ENCODE results near the gene WWOX.
A peak's percentile ranks its signal among the peaks of the same experiment; 100 is the strongest.

WWOX gene

DNA sequence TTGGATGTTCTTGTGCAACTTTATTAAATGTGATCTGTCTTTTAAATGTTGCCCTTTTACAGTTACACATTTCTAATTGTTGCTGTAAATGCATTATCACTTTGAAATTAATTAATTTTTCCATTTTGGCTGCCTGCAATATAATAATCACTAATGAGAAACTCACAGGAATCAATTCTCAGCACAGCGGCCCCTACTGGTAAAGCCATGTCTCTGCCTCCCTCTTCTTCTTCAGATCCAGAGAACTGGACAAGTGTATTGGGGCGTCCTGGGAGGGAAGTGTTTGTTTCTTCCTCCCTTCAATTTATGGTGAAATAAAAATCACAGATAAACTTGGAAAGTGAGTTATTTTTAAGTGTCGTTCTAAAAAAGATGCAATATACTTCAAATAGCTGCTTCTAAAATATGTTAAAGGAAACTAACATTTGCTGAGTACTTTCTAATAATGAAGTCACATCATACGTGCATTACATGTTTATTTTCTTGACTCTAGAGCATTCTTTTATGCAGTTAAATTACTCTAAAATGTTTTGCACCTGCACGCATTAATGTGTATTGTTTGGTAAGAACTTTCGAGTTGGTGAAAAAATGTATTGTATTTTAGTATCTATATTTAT, 338.0 kb downstream of the WWOX start:
- H3K9me2 ChIP-seq (replicated peaks; ENCODE audit: insufficient read depth, low read length) = no peaks in the 10 kb centered on the region
- H3K27ac ChIP-seq (ENCODE audit: low read length) = no peak overlapping the region
- H3K9me3 ChIP-seq (replicated peaks; ENCODE audit: insufficient read depth, low read length) = no peaks in the 10 kb centered on the region
- no peaks in the 10 kb centered on the region for H3K27me3 ChIP-seq (replicated peaks; ENCODE audit: insufficient read depth, low read length)
- no peaks in the 10 kb centered on the region for H4K20me1 ChIP-seq (ENCODE audit: insufficient read depth, low read length)
- H2AFZ ChIP-seq (ENCODE audit: low read length) = no peak overlapping the region
- H3K36me3 ChIP-seq (replicated peaks; ENCODE audit: insufficient read depth, low read length) = no peaks in the 10 kb centered on the region
- H3K4me3 ChIP-seq (ENCODE audit: low read length) = no peak overlapping the region
- TF ChIP-seq, protein P1, sequence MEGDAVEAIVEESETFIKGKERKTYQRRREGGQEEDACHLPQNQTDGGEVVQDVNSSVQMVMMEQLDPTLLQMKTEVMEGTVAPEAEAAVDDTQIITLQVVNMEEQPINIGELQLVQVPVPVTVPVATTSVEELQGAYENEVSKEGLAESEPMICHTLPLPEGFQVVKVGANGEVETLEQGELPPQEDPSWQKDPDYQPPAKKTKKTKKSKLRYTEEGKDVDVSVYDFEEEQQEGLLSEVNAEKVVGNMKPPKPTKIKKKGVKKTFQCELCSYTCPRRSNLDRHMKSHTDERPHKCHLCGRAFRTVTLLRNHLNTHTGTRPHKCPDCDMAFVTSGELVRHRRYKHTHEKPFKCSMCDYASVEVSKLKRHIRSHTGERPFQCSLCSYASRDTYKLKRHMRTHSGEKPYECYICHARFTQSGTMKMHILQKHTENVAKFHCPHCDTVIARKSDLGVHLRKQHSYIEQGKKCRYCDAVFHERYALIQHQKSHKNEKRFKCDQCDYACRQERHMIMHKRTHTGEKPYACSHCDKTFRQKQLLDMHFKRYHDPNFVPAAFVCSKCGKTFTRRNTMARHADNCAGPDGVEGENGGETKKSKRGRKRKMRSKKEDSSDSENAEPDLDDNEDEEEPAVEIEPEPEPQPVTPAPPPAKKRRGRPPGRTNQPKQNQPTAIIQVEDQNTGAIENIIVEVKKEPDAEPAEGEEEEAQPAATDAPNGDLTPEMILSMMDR (IDR thresholded peaks at IDR 0.05; ENCODE audit: low read length) = peak; percentile 73
- TF ChIP-seq EZH2phosphoT487 (IDR thresholded peaks at IDR 0.05; ENCODE audit: low read length) = no peak
- no peak for DNase-seq
- H3K4me1 ChIP-seq (ENCODE audit: low read length) = no peaks in the 10 kb centered on the region
- no peak overlapping the region for H3K9ac ChIP-seq (ENCODE audit: low read length)
- H3K79me2 ChIP-seq (ENCODE audit: low read length) = no peaks in the 10 kb centered on the region
- H3F3A ChIP-seq (ENCODE audit: insufficient read depth, low read length) = no peaks in the 10 kb centered on the region
- H3K4me2 ChIP-seq (ENCODE audit: low read depth, low read length) = no peak overlapping the region

DNA sequence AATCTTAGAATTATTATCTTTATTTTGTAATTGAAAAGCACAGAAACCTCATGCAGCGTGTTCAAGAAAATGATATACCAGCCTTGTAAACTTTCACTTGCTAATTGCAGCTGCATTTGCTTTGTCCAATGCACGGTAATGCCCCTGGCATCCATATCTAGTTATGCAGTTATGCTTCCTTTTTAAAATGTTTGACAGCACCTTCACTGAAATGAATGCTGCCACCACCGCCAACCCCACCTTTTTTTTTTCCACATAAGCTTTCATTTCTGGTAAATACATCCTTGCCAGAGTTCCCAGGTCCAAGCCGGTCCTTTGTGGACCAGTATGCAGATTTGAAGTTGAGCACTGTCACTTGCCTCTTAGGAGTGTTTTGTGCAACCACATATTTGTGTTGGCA, 338.8 kb downstream of the WWOX start:
- H3K27me3 ChIP-seq (replicated peaks; ENCODE audit: insufficient read depth, low read length) = no peaks in the 10 kb centered on the region
- H3K4me2 ChIP-seq (ENCODE audit: low read depth, low read length) = no peak overlapping the region
- H3K79me2 ChIP-seq (ENCODE audit: low read length) = no peaks in the 10 kb centered on the region

DNA sequence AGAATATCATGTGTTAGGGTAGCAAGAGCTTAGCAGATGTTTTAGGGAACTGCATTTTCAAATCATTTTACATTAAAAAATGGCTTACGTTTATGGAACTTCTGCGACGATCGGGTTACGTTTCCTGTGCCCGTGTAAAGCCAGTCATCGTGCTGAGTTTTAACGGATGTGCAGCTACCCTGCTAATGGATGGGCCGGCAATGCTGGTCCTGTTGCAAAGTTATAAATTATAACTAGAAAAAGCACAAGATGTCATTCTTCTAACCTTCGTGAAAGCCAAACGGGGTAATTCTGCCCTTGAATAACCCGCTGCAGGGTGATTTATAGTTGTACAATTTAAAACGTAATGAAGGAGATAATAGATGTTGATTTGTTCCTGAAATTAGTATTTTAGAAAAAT, 339.2 kb downstream of the WWOX start:
- Histone ChIP-seq H3K9me3 (replicated peaks; ENCODE audit: insufficient read depth, low read length) (no peaks in the 10 kb centered on the region), H3K4me2 (ENCODE audit: low read depth, low read length) (no peak overlapping the region), H3K9me2 (replicated peaks; ENCODE audit: insufficient read depth, low read length) (no peaks in the 10 kb centered on the region), H3K9ac (ENCODE audit: low read length) (no peak overlapping the region), H3F3A (ENCODE audit: insufficient read depth, low read length) (no peaks in the 10 kb centered on the region), H4K20me1 (ENCODE audit: insufficient read depth, low read length) (no peaks in the 10 kb centered on the region), H2AFZ (ENCODE audit: low read length) (no peak overlapping the region), H3K4me3 (ENCODE audit: low read length) (no peak overlapping the region), H3K27ac (ENCODE audit: low read length) (no peak overlapping the region), H3K27me3 (replicated peaks; ENCODE audit: insufficient read depth, low read length) (no peaks in the 10 kb centered on the region), H3K79me2 (ENCODE audit: low read length) (no peaks in the 10 kb centered on the region), H3K36me3 (replicated peaks; ENCODE audit: insufficient read depth, low read length) (no peaks in the 10 kb centered on the region), H3K4me1 (ENCODE audit: low read length) (no peaks in the 10 kb centered on the region)
- TF ChIP-seq EZH2 (optimal IDR thresholded peaks at IDR 0.05; ENCODE audit: low read depth, low read length) = no peak
- TF ChIP-seq EZH2phosphoT487 (IDR thresholded peaks at IDR 0.05; ENCODE audit: low read length) = no peak
- DNase-seq = no peak

More for the DNA sequence above, 338.8 kb downstream of the WWOX start:
- Histone ChIP-seq H3K9me2 (replicated peaks; ENCODE audit: insufficient read depth, low read length) (no peaks in the 10 kb centered on the region), H3K36me3 (replicated peaks; ENCODE audit: insufficient read depth, low read length) (no peaks in the 10 kb centered on the region), H3K27ac (ENCODE audit: low read length) (no peak overlapping the region), H3K4me3 (ENCODE audit: low read length) (no peak overlapping the region), H2AFZ (ENCODE audit: low read length) (no peak overlapping the region), H3F3A (ENCODE audit: insufficient read depth, low read length) (no peaks in the 10 kb centered on the region), H3K9me3 (replicated peaks; ENCODE audit: insufficient read depth, low read length) (no peaks in the 10 kb centered on the region), H3K9ac (ENCODE audit: low read length) (no peak overlapping the region), H4K20me1 (ENCODE audit: insufficient read depth, low read length) (no peaks in the 10 kb centered on the region), H3K4me1 (ENCODE audit: low read length) (no peaks in the 10 kb centered on the region)
- no peak for DNase-seq
- TF ChIP-seq EZH2 (optimal IDR thresholded peaks at IDR 0.05; ENCODE audit: low read depth, low read length) = no peak
- TF ChIP-seq, protein P1 (IDR thresholded peaks at IDR 0.05; ENCODE audit: low read length) = no peak
- no peak for TF ChIP-seq EZH2phosphoT487 (IDR thresholded peaks at IDR 0.05; ENCODE audit: low read length)

DNA sequence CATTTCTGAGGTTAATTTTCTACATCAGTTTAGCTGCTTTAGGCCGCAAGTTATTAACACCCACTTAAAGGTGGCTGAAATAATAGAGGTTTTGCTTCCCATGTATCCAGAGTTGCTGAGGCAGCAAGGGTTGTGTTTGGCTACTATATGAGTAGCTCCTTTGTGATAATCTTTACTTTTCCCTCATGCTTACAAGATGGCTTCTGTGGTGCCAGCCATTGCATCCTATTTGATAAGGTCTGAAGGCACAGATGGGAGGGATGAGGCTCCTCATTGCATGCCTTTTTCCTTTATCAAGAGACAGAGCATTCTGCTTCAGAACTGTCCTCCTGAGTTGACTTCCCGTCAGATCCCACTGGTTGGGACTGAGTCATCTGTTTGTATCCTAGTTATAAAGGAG, 340.2 kb downstream of the WWOX start:
- no peak for DNase-seq
- H3K9me2 ChIP-seq (replicated peaks; ENCODE audit: insufficient read depth, low read length) = no peaks in the 10 kb centered on the region
- H3K79me2 ChIP-seq (ENCODE audit: low read length) = no peaks in the 10 kb centered on the region
- no peaks in the 10 kb centered on the region for H3K9me3 ChIP-seq (replicated peaks; ENCODE audit: insufficient read depth, low read length)
- no peak overlapping the region for H3K4me2 ChIP-seq (ENCODE audit: low read depth, low read length)
- TF ChIP-seq, protein P1 (IDR thresholded peaks at IDR 0.05; ENCODE audit: low read length) = no peak
- TF ChIP-seq EZH2phosphoT487 (IDR thresholded peaks at IDR 0.05; ENCODE audit: low read length) = no peak
- TF ChIP-seq EZH2 (optimal IDR thresholded peaks at IDR 0.05; ENCODE audit: low read depth, low read length) = no peak
- no peaks in the 10 kb centered on the region for H3F3A ChIP-seq (ENCODE audit: insufficient read depth, low read length)
- H3K27me3 ChIP-seq (replicated peaks; ENCODE audit: insufficient read depth, low read length) = no peaks in the 10 kb centered on the region
- no peaks in the 10 kb centered on the region for H4K20me1 ChIP-seq (ENCODE audit: insufficient read depth, low read length)
- no peaks in the 10 kb centered on the region for H3K36me3 ChIP-seq (replicated peaks; ENCODE audit: insufficient read depth, low read length)
- no peaks in the 10 kb centered on the region for H3K4me1 ChIP-seq (ENCODE audit: low read length)
- H3K27ac ChIP-seq (ENCODE audit: low read length) = no peak overlapping the region
- H3K4me3 ChIP-seq (ENCODE audit: low read length) = no peak overlapping the region
- H2AFZ ChIP-seq (ENCODE audit: low read length) = no peak overlapping the region
- no peak overlapping the region for H3K9ac ChIP-seq (ENCODE audit: low read length)

Measured in MM.1S (cell line).